Activated CD8-positive, alpha-beta memory T cell treated with anti-CD3 and anti-CD28 coated beads, Interleukin-2, amount 50 U/mL, for 48 hours (primary cell): ENCODE results near the gene TSHZ3.

ENCODE experiments used
- DNase-seq: peaks from one replicate; pipeline ENCODE4 v3.0.0-alpha.2; 2020

The TSHZ3 gene

DNA sequence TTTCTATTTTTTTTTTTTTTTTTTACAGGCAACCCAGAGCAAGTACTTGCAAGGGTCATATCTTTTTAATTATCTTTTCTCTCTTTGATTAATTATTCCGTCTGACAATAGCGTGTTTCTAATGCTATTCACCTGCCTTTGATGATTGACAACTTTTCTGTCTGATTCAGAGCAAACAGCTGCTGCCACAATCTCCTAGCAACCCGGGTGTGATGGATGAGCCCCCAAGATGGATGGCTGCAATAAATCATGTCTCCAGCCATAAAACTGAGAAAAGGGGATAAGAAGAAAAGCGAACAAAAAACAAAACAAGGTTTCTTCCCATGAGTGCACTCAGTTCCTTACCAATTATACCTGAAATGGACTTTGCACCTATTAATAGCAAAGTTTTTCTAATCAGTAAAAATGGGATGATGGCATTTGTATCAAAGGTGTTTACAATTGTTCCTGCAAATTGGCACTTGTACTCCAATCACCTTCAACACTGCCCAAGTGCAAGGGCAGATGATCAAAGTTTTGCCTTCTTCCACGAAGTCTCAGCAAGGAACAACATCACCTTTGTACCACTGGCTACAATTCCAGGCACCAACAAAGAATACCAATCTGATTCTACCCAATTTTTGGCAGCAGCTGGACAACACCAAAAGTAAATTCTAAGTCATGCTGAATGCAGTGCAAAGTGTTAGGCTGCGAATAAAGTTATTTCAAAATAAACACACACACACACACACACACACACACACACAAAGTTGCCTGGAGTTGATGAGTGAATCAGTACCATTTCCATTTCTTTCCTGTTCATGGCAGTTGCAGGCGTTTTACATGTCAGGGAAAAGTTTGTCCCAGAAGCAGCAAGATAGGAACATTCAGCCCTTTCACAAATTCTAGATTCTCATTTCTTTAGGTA is 12.0 kb downstream of the TSHZ3 start:
- no peak for DNase-seq

DNA sequence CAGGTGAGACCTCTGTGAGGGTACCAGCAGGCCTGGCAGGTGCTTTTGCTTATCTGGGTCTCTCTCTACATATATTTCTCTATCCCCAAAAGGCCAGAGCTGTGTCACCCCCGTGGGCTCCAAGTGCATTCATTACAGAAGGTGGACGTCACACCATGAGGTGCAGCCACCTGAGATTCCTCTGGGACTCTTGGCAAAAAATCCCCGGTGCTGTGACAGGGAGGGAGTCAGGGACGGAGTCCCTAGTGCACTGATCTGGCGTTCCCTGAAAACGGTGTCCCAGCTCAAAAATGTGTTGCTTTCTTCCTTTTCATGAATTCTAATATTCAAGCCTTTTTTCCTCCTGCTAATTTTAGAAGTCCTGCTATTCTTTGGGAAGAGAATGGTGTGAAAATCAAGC is 13.5 kb downstream of the TSHZ3 start:
- no peak for DNase-seq

DNA sequence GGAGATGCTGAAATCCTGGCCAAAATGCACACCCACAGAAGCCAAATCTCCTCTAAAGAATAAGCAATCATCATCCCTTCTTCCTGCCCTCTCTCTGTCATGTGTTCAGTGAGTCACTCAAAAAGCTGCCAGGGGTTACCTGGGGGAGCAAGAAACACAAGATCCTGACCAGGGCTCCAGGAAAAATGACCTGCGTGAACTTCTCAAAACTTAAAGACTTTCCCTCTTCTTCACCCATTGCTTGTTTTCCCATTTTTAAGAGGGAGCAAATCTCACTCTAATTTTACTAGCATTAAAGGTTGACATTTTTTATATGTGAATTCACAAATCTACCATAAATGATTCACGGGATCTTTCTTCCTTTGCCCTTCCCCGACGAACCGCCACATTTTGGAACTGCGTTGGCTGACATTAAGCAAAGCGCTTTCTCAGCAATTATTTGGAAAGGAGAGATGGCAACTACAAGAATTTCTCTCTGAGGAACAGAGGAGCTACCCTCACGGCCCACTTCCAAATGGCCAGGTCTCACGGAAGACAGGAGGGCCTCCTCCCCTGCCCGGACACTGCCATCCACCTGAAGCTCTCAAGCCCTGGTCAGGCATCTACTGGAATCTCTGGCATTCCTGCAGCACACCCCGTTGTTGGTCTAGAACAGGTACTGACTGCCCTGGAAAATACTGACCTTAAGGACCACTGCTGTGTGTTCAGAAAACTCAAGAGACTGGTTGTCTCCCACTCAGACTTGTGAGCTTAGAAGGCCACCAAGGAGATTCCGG is 14.2 kb downstream of the TSHZ3 start:
- DNase-seq, result no peak

DNA sequence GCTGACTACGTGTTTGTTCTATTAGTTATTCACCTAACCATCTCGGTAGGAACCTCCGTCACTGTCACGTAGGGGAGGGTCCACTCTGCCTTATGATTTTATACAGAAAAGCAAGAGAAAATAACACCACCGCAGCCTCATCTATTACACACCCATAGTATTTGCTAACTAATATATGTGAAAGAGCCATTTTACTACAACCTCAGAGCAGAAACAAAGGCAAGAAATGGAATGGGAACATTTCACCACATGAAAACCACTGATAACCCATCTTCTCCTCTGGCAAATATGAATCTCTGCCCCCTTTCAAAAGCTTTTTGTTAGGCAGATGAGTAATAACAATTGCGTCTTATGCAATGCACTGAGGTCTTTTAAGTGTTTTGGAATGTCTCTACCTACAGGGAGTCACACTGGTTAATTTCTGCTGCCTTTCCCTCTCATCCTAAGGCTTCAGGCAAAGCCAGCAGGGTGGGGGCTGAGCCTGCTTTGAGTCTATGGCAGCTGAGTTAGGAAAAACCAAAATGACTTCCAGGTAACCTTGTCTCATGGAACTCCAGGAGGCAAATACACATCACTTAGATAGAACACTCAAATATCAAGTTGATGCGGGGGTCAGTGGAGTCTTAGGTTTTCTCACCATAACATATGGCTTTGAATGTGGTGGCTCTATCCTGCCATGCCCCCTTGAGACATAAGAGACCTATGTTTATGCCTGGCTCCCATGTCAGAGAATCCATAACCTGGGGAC is 15.0 kb downstream of the TSHZ3 start:
- DNase-seq, result no peak

DNA sequence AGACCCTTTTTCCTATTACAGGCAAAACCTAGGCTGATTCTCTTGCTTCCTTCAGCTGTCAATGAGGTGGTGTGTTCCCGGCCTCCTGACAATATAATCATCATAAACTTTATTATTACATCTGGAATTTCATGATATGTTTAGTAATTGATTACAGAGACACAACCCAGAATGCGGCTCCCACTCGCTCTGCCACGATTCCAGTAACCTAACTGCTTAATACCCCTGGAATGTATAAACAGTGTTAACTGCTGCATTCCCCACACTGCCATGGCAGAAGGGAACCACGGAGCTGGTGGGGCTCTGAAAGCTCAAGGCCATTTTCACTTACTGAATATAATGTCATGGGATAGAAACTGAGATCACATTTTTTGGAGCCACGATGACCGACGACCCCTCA is 17.1 kb downstream of the TSHZ3 start:
- DNase-seq, result no peak

DNA sequence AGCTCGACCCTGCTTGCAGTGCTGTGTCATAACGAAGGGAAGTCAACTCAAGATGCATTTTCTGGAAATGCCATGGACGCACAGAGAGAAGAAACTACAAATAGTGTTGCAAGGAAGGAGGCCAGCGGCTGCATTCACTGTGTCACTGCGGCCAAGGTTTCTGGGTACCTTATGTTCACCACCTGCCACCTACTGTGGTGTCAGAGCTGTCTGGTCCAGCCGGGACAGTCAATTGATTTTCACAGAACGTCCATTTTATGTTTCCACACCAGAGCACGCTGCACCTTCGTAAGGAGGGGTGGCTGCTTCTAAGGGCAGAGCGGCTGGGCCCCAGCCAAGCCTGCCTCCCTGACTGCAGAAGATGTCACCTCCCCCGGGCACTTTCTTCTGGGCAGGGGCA is 17.7 kb downstream of the TSHZ3 start:
- no peak for DNase-seq

DNA sequence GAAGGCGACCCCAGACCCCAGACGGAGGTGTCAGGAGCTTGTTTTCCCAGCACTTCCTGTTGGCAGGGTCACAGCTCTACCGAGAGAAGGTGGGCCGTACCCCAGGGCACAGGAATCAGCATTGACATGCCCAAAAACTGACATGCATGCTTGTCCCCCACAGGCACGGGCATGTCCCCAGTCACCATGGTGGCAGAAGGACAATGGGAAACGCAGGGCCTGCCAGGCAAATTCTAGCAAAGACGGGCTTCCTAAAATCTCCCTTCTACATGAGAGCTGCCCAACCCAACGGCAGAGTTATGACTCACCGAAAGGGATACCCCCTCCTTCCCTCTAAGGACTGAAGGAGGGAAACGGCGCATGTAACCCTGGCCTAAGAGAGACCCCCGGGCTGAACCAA is 18.5 kb downstream of the TSHZ3 start:
- no peak for DNase-seq

DNA sequence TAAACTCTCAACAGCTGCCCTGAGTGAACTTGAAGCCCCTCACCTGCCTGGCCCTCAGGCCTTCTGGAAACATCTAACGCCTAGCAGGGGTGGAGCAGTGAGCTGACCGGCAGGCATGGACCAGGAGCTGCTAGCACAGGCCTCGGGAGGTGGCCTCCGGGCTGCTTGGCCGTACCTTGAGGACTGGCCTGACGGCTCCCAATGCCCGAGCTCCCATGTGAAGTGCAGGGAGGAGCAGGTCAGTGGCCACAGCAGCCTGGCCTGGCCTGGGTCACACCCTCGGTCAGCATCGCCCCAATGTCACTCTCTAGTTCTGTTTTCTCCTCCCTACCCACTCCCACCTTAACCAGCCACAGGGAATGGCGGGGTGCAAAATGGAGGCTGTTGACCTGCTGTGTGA is 19.0 kb downstream of the TSHZ3 start:
- no peak for DNase-seq

DNA sequence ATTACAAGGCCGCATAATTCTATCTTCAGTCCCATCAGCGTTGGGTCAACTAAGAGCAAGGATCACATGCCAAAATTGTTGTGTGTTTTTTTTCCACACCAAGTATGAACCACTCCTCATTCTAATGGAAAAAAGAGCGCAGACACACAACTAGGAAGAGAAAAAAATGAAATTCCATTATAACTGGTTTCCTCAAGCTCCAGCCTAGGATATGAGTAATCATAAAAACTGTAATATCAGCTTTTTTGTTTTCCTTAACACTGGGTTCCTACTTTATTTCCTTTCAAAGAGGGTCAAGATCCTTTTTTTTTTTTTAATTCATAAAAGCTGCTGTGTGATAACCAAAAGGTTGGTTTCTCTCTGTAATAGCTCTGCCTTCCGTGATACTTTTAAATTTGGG is 19.4 kb downstream of the TSHZ3 start:
- no peak for DNase-seq

DNA sequence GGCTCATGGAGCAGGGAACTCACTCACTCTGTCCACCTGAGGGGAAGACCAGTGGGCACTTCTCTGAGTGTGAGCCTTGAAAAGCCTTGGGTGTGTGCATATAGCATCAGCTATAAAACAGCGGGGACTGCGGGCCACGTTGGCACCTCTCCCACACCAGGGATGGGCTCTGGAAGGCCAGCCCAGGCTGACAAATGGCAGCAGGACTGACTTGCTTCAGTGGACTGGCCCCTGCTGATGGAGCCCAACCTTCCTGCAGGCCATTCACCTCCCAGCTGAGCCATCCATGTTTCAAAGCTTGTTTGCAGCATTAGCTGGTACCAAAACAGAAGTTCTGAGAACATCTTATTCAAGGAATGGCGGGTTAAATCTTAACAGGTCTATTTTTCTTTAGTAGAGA is 21.0 kb downstream of the TSHZ3 start:
- no peak for DNase-seq

DNA sequence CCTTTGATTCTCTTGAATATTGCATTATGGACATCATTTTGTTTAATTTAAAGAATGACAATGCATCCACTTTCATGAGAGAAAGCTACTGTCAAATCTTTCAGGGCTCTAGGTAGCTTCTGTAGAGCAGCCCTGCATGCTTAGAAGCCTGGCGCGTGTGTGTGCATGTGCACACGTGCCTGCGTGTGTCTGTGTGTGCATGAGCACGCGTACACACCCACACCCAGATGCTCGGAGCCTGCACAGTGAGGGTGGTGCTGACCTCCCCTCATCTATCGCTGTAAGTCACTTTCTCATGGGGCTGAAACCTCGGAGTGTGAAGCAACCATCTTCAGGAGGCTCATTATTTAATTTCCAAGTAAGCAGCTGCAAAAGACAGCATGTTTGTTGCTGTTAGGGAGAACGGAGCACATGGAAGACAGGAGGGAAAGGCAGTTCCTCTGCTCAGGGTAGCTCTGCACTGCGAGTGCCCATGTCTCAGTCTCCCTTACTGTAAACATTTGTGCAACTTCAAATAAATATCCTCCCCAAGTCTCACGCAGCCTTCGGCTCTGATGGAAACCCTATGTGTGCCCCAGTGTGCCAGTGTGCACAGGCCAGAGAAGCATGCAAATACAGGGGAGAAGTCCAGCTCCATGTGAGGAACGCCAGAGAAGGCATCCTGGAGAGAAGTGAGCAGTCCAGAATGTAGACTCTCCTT is 22.8 kb downstream of the TSHZ3 start:
- no peak for DNase-seq

DNA sequence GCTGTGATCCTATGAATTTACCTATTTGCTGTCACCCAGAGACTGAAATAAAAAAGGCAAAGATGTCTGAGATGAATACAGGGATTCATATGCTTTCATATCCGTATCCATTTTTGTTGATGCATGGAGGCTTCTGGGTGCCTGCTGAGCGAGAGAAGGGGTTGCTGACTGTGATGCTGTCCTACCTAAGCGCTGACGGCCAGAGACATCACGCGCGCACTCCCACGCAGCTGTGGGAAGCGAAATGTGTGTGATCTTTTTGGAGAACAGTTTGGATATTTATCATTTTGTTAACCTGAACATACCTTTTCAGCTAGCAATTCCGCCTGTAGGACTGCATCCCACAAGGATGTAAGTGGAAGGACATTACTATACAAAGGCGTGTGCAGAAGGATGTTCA is 23.9 kb downstream of the TSHZ3 start:
- no peak for DNase-seq

DNA sequence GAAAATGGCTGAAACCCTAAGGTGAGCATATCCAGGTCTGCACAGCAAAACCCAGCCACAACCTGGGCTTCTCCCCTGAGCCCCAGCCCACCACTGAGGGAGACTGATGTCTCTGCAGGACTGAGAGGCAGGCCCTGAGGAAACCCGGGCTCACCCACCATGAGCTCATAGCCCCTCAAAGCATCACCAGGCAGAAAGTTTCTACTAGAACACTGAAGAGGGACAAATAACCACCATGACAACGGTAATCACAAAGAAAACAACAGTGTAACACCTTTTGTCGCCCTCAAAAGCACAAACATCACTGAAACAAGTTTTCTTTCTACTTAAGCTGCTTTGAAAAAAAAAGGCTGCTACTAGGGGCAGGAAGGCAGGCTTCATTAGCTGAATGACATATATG is 29.8 kb downstream of the TSHZ3 start:
- no peak for DNase-seq

DNA sequence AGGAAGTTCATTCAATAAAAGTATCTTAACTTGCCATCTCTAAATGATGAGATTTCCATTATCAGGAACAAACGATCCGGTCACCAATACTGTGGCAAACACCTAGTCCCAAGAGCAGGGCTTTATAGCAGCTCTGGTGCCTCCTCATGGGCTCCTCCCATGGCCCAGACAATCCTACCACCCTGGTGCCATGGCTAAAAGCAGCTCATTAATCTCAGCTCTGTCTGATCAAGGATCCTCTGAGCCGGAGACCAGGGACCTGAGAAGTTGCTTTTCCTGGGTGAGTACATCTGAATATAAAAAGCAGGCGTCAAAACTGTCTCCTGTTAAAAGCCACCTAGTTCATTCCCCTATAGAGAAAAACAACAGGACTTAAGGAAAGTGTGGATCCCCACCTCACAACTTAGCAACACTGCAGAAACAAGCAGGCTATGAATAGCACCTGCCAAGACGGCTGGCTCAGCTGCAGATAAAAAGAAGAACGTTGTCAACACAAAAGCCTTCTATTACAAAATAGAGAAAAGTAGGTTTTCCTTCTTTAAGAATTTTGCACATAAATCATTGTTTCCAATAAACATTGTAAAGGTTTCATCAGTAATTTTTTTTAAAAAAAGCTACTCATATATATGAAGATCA is 30.3 kb downstream of the TSHZ3 start:
- DNase-seq, result no peak

DNA sequence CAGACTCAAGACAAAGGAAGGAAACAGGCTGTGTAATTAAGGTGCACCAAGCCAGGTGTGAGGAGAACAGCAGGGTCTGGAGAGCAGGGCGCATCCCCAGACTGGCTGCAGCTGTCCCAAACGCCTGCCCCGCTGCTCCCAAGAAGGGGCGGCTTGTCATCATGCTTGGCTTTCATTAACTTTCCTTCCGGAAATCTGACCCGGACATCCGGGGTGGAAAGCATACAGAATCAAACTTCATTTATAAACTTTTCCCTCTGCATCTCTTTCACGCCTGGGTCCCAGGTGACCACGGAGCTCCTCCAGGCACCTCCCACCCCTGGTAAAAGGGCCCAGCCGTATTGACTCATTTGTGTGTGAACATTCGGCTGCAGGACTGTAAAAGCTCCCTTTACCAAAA is 31.7 kb downstream of the TSHZ3 start:
- DNase-seq, result no peak

DNA sequence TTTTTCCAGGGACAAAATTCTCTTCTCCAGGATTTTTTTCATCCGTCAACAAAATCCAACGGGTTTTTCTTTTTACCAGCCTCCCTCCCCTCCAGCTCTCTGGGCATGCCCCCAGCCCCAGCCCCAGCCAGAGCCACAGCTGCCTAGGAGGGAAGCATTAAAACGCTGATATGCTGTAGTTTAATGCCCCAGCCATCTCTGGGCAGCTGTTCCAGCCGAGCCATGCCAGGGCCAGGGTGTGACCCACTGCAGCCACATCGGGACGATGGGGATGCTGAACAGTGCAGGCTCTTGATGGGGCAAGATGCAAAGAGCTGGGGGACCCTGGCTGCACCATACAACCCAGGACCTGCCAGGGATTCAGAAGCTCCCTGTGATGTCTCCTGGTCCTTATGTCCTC is 32.1 kb downstream of the TSHZ3 start:
- no peak for DNase-seq

DNA sequence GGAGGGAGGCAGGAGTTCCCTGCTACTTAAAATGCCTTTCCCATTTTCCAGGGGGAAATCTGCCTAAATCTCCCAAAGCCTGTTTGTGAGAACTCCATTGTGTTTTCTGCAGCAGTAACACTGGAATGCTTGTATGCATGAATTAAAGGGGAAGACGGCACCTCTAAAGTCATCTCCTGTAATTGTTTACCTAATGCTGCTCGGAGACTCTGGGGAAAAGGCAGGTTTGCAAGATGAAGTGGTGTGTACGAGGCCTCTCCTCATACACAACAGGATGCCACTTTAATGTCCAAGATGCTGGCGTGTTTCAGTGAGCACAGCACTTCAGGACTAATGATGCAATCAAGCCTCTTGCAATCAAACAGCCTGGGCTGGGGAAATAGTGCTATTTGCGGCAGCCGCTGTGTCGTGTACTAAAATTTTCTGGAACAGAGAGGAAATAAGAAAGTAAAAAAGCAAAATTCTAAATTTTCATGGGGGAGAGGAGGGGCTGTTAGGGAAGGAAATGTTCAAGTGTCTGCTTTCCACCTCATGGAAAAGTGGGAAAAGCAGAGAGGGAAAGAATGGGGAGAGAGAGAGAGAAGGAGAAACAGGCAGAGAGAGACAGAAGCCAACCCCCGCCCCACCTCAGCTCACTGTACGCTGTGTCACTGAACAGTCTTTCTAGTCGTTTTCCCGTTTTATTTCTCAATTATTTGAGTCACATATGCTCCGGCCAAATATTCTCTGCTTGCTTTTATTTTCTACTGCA is 32.9 kb downstream of the TSHZ3 start:
- no peak for DNase-seq

DNA sequence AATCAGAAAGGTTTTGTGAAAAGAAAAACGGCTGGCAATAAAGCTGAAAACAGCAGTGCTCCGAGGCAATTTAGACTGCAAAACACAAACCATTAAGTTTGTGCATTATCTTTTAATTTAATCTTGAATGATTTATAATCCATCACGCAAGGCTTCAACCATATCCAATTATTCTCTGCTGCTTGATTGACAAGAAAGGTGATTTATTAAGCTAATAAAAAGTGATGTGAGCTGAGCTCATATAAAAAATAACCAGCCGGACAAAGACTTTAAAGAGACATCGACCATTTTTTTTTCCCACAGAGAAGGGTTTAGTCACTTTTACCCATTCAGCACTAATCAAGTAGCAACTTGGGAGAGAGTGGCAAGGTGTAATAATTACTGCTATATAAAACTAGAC is 33.6 kb downstream of the TSHZ3 start:
- DNase-seq, result no peak

DNA sequence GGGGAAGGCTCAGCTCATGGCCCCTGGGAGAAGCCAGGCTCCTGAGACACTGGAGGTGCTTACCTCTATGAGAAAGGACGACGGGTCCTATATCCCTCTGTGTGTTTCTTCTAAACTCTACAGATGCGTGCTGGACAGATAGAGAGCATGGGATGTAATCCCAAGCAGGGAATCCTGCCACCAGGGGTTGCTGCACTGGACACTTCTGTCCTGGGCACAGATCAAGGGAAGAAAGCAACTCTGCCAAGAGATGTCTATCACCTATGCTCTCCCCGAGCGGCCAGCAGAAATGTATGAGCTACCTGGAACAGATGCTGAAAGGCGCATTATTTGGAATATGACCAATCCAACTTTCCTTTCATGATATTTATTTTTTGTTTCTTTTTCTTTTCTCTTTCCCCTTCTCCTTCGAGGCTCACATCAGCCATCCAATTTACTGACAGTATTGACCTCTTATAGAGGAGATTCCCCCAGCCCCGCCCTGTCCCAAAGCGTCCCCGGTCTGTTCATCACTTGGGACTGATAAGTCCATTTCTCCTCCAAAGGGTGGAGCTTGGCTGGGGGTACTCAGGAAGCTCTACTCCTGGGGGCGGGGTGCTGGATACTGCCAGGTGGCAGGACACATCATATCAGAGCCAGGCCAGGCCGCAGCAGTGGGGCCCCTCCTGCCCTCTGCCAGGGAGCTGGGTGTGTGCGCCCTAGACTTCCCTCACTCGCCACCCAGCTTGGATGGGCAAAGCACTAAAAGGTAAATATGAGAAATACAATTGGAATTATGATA is 34.2 kb downstream of the TSHZ3 start:
- no peak for DNase-seq

DNA sequence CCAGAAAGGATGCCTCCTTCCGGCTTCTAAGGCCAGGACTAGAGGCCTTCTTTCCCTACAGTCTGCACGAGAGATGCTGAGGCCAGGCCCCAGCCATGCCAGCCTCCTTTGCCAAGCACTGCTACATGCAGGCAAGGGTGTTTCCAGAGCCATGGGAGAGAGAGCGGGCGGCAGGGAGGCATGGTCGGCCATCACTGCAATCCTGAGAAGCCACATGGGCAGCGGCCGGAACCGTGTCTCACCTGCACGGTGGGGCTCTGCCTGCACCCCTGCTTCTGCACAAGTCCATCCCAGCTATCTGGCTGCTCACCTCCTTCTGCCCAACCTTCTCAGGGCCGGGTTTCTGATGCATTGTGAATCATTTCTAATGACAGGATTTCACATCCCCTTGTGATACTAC is 35.1 kb downstream of the TSHZ3 start:
- DNase-seq, result no peak
